LNCaP clone FGC (cell line): ENCODE results near the gene CAPG.
A peak's percentile ranks its signal among the peaks of the same experiment; 100 is the strongest.

Experiments
- DNase-seq: peaks from one replicate; pipeline ENCODE4 v3.0.0-alpha.2; 2011; ENCODE audit warnings: low read depth
- H3K4me3 ChIP-seq: 2 replicates; pipeline ENCODE4 v1.5.1; 2011; ENCODE audit warnings: mild to moderate bottlenecking, low read depth, low read length, control low read depth
- TF ChIP-seq, protein P1 (sequence below): IDR thresholded peaks from 2 replicates; pipeline ENCODE4 v1.5.1; 2012; ENCODE audit warnings: mild to moderate bottlenecking; ENCODE audit not compliant: control insufficient read depth, insufficient read depth; ENCODE audit errors: extremely low read depth

Gene CAPG

GRCh38 chr2:85411405-85411748, 1.2 kb upstream of the CAPG start:
- H3K4me3 ChIP-seq, result no peak overlapping the region
- no peak for DNase-seq
- TF ChIP-seq, protein P1, sequence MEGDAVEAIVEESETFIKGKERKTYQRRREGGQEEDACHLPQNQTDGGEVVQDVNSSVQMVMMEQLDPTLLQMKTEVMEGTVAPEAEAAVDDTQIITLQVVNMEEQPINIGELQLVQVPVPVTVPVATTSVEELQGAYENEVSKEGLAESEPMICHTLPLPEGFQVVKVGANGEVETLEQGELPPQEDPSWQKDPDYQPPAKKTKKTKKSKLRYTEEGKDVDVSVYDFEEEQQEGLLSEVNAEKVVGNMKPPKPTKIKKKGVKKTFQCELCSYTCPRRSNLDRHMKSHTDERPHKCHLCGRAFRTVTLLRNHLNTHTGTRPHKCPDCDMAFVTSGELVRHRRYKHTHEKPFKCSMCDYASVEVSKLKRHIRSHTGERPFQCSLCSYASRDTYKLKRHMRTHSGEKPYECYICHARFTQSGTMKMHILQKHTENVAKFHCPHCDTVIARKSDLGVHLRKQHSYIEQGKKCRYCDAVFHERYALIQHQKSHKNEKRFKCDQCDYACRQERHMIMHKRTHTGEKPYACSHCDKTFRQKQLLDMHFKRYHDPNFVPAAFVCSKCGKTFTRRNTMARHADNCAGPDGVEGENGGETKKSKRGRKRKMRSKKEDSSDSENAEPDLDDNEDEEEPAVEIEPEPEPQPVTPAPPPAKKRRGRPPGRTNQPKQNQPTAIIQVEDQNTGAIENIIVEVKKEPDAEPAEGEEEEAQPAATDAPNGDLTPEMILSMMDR, result no peak

DNA sequence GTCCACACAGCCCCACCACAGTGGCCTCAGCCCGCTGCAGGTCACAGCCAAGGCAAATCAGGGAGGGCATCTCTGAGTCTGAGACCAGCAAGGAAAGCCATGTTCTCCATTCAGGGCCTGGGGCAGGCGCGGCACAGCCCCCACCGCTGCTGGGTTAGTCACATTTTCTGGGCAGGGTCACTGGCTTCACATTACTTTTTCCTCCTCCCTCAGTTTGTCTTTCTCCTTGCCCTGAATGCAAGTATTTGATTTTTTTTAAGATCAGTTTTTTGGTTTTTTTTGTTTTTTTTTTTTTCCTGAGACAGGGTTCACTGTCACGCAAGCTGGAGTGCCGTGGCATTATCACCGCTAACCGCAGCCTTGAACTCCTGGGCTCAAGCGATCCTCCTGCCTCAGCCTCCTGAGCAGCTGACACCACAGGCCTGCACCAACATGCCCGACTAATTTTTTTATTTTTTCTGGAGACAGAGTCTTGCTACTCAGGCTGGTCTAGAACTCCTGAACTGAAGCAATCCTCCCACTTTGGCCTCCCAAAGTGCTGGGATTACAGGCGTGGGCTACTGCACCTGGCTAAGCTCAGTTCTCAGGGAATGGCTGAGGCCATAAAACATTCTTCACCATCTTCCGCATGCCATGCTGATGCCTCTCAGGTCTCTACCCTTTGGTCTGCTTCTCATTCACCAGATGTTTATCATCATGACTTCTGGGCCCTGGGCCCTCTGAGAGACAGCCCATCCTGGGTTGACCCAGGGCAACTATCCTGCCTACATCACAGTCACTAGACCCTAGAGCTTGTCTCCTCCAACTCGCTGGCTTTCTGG, 628 bp upstream of the CAPG start:
- TF ChIP-seq, protein P1, result no peak
- H3K4me3 ChIP-seq, result no peak overlapping the region
- DNase-seq, result no peak

GRCh38 chr2:85405201-85406059, 4.7 kb downstream of the CAPG start:
- no peak for DNase-seq
- TF ChIP-seq, protein P1, result no peak
- no peak overlapping the region for H3K4me3 ChIP-seq

DNA sequence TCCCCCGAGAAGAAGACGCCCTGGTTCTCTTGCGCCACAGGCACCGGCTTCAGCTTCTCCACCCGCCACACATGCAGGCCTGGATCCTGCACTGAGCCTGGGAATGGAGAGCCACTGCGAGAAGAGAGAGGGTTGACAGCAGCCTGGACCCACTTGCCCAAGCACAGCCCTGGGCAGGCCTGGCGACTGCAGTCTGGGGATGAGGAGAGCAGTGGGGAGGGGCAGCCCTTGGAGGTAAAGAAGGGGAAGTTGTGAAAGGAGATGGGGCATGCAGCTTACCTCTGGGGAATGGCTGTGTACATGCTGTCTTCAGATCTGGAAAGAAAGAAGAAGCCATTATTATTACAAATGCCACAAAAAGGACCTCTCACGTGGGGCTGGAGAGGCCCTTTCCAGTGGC, 8.3 kb downstream of the CAPG start:
- DNase-seq, result no peak
- TF ChIP-seq, protein P1, result no peak
- H3K4me3 ChIP-seq, result no peak overlapping the region

GRCh38 chr2:85401464-85401805, 8.7 kb downstream of the CAPG start:
- H3K4me3 ChIP-seq, result no peak overlapping the region
- no peak for DNase-seq
- TF ChIP-seq, protein P1, result no peak

- TF ChIP-seq, protein P1, result no peak
- DNase-seq, result peak; percentile 54
- H3K4me3 ChIP-seq, result no peak overlapping the region
Observed at GRCh38 chr2:85400541-85401463, 9.4 kb downstream of the CAPG start.
